Motor neuron (in vitro differentiated cells): Measurements from ENCODE around the gene NR1H2. TPM values are rescaled to one million over a fixed set of nuclear protein-coding genes. Genes with fewer than 3 reads are reported as not detected.
"Not testable (repeated sequence)": the region's sequence is repeated elsewhere in the genome, so short reads cannot be mapped to it uniquely, and the experiment has no call there.

ENCODE experiments used
- ATAC-seq, 8 experiments: fragments of 200-7000 bp; cut with Tn5 transposase; replicated peaks in 6 of 8; 2 replicates each; pipeline ENCODE4 v1.8.0; 2021; ENCODE audit warnings: mild to moderate bottlenecking in 8 of 8, moderate library complexity in 8 of 8
- H3K27ac ChIP-seq, 2 donors: fragments of 250-450 bp; sonication (Bioruptor Pico); 2 replicates each; pipeline ENCODE4 v1.9.0; 2021; ENCODE audit warnings: antibody characterized with exemption in 2 of 2, mild to moderate bottlenecking in 2 of 2, moderate library complexity in 1 of 2
- H3K4me1 ChIP-seq, 2 donors: fragments of 250-450 bp; sonication (Bioruptor Pico); replicated peaks in 1 of 2; 2 replicates each; pipeline ENCODE4 v1.6.1; 2021; ENCODE audit warnings: antibody characterized with exemption in 2 of 2, mild to moderate bottlenecking in 2 of 2, moderate library complexity in 1 of 2
- H3K4me3 ChIP-seq, 5 donors: fragments of 250-450 bp; sonication (Bioruptor Pico); 2 replicates each; pipeline ENCODE4 v1.9.0; 2021; ENCODE audit warnings: antibody characterized with exemption in 5 of 5, mild to moderate bottlenecking in 5 of 5, moderate library complexity in 4 of 5
- WGBS, 10 experiments: fragments of 450-650 bp; shearing (Covaris generic); methylation state at CpG; one replicate each; pipeline ENCODE4 v1.0.0; 2022; 5-methylcytosine and 5-hydroxymethylcytosine counted together
- in situ Hi-C, 9 experiments: fragments of 400-800 bp; cut with MboI; loops; one replicate each; pipeline ENCODE4 v1.15.0; 2021; ENCODE audit warnings: low sequenced_read_pairs in 9 of 9, low pct_unique_long_range_greater_than_20kb in 2 of 9; ENCODE audit not compliant: unreplicated experiment in 9 of 9
- total RNA-seq, 8 experiments: library from RNA; unstranded; fragments of 300-600 nt; gene quantifications; 2 replicates each; pipeline versions ENCODE4 v1.2.3 to v1.2.4, GENCODE V29; 2022

NR1H2 gene
- total RNA-seq: 10 to 100 TPM; 13.5 to 71.4 (median 30.6) TPM

GRCh38 chr19:50376166-50377050 lies at the start of gene NR1H2:
Gene NR1H2 (plus strand): TSS chr19:50376457. CDS start chr19:50377606, 1,149 bp downstream.
- peaks cover 0 to 3% of the 10 kb centered on the region in 2 donors for H3K4me1 ChIP-seq
- peak within 1 kb of the TSS; percentile 66 to 97 (median 74) for H3K4me3 ChIP-seq
- in situ Hi-C loops: no loop called here
- H3K27ac ChIP-seq: peak within 1 kb of the TSS; percentile 93 to 97
- peak; percentile 88 to 96 (median 91) for ATAC-seq
- WGBS, 10 experiments: 0 to 20% (median 0%) methylated on average over 1 to 27 of the region's 67 CpGs

GRCh38 chr19:50327013-50327412 lies 49.2 kb upstream of the NR1H2 start:
- Histone ChIP-seq H3K4me1 (peaks cover 5 to 6% of the 10 kb centered on the region in 2 donors), H3K4me3 (no peak overlapping the region), H3K27ac (no peak overlapping the region)
- WGBS, 10 experiments: 0 to 50% (median 35%) methylated on average over 1 to 3 of the region's 4 CpGs; no CpG with 5 or more reads in 5 of the 10 experiments
- no peak for ATAC-seq
- in situ Hi-C loops: no loop called here

- ATAC-seq: no peak
- 4 to 85% (median 54%) methylated on average over 1 to 5 of the region's 20 CpGs; no CpG with 5 or more reads in 6 of the 10 experiments for WGBS, 10 experiments
- Histone ChIP-seq H3K4me3 (peak overlapping the region; percentile 38 to 52 (median 41)), H3K27ac (no peak overlapping the region), H3K4me1 (peaks cover 5 to 6% of the 10 kb centered on the region in 2 donors)
- in situ Hi-C loops: no loop called here
Measured at GRCh38 chr19:50327461-50328223, 48.6 kb upstream of the NR1H2 start.

GRCh38 chr19:50328224-50328872 lies 47.9 kb upstream of the NR1H2 start:
- WGBS, 10 experiments: no CpG with 5 or more reads among the region's 104 CpGs
- in situ Hi-C loops: no loop called here
- ATAC-seq: no peak
- H3K27ac ChIP-seq: peak overlapping the region; percentile 51 to 68
- peak overlapping the region; percentile 38 to 52 (median 41) for H3K4me3 ChIP-seq
- peaks cover 5 to 6% of the 10 kb centered on the region in 2 donors for H3K4me1 ChIP-seq

GRCh38 chr19:50328873-50329145 lies 47.4 kb upstream of the NR1H2 start:
- peaks cover 5 to 6% of the 10 kb centered on the region in 2 donors for H3K4me1 ChIP-seq
- H3K4me3 ChIP-seq: peak overlapping the region; percentile 38 to 52 (median 41)
- peak in 5 of 8 experiments; percentile 30 to 47 (median 40) for ATAC-seq
- peak overlapping the region; percentile 51 to 68 for H3K27ac ChIP-seq
- WGBS, 10 experiments: no CpG with 5 or more reads among the region's 40 CpGs
- in situ Hi-C loops: no loop called here

GRCh38 chr19:50329146-50329925 lies 46.9 kb upstream of the NR1H2 start, which contains the start of gene KCNC3:
Gene KCNC3 (minus strand): TSS chr19:50329377. CDS start chr19:50329082, 295 bp downstream.
- Histone ChIP-seq H3K4me3 (peak within 1 kb of the TSS; percentile 40 to 52 (median 42)), H3K27ac (peak within 1 kb of the TSS; percentile 68), H3K4me1 (peaks cover 5 to 8% of the 10 kb centered on the region in 2 donors)
- in situ Hi-C loops: no loop called here
- ATAC-seq: peak; percentile 43 to 86 (median 74)
- WGBS, 10 experiments: 0 to 60% (median 19%) methylated on average over 2 to 11 of the region's 43 CpGs; no CpG with 5 or more reads in 4 of the 10 experiments

- 4 to 65% (median 56%) methylated on average over 1 to 17 of the region's 18 CpGs; no CpG with 5 or more reads in 3 of the 10 experiments for WGBS, 10 experiments
- Histone ChIP-seq H3K4me3 (peak overlapping the region; percentile 29 to 47 (median 39)), H3K27ac (peak overlapping the region; percentile 17 to 68)
- in situ Hi-C loops, ATAC-seq, H3K4me1 ChIP-seq: not testable (repeated sequence)
Measured at GRCh38 chr19:50329926-50330294, 46.3 kb upstream of the NR1H2 start.

- peak in 6 of 8 experiments; percentile 29 to 61 (median 43) for ATAC-seq
- Histone ChIP-seq H3K4me3 (peak overlapping the region; percentile 29 to 47 (median 39)), H3K4me1 (peaks cover 0 to 3% of the 10 kb centered on the region in 2 donors), H3K27ac (peak overlapping the region; percentile 17 to 68)
- in situ Hi-C loops: no loop called here
- WGBS, 10 experiments: 0 to 60% (median 7%) methylated on average over 1 to 14 of the region's 48 CpGs; no CpG with 5 or more reads in 1 of the 10 experiments
Measured at GRCh38 chr19:50330365-50331078, 45.7 kb upstream of the NR1H2 start.

- H3K27ac ChIP-seq: no peak overlapping the region
- H3K4me1 ChIP-seq: peaks cover 0 to 3% of the 10 kb centered on the region in 2 donors
- 0 to 80% (median 35%) methylated on average over 1 to 4 of the region's 10 CpGs; no CpG with 5 or more reads in 5 of the 10 experiments for WGBS, 10 experiments
- in situ Hi-C loops: no loop called here
- no peak for ATAC-seq
- H3K4me3 ChIP-seq: peak overlapping the region; percentile 29 to 58 (median 45)
Measured at GRCh38 chr19:50331221-50331993, 44.9 kb upstream of the NR1H2 start.

- in situ Hi-C loops: no loop called here
- no peak for ATAC-seq
- 0 to 20% (median 0%) methylated on average over 1 of the region's 2 CpGs; no CpG with 5 or more reads in 6 of the 10 experiments for WGBS, 10 experiments
- Histone ChIP-seq H3K27ac (no peak overlapping the region), H3K4me1 (peaks cover 0 to 3% of the 10 kb centered on the region in 2 donors), H3K4me3 (peak overlapping the region in 3 of 5 donors; percentile 52 to 61 (median 58))
Measured at GRCh38 chr19:50331994-50332243, 44.3 kb upstream of the NR1H2 start.
